ENCODE measurements around the gene INO80. TPM values are rescaled to one million over a fixed set of nuclear protein-coding genes. Genes with fewer than 3 reads are reported as not detected.
A peak's percentile ranks its signal among the peaks of the same experiment; 100 is the strongest.
"Not testable (repeated sequence)": the region's sequence is repeated elsewhere in the genome, so short reads cannot be mapped to it uniquely, and the experiment has no call there.

Gene INO80
- 39.2 and 39.6 TPM in 2 replicates for total RNA-seq

GRCh38 chr15:41116116-41116961 is at the start of gene INO80:
Gene INO80 (minus strand): TSS chr15:41116280. CDS start chr15:41096310, 19,970 bp downstream.
- H3K4me3 Mint-ChIP-seq = peak within 1 kb of the TSS; percentile 92
- peak; percentile 95 for DNase-seq (ENCODE audit: low spot score)
- peaks cover 5% of the 10 kb centered on the region for H3K36me3 Mint-ChIP-seq (ENCODE audit: low read depth)
- peaks cover 20% of the 10 kb centered on the region for H3K4me1 Mint-ChIP-seq (ENCODE audit: low read depth)
- intact Hi-C loops (cut with micrococcal nuclease) = loop anchor here (1.0 to 10.0 kb wide), 9 partner anchors 34 to 552 kb away; partner anchors contain the start of genes CCDC32, CHP1, DNAJC17 and ITPKA
- peak within 1 kb of the TSS; percentile 99 for H3K27ac Mint-ChIP-seq
- peaks cover 6% of the 10 kb centered on the region for H3K27me3 Mint-ChIP-seq (ENCODE audit: insufficient read depth)
- H3K9me3 Mint-ChIP-seq = no peaks in the 10 kb centered on the region

GRCh38 chr15:41161736-41162135 is 45.7 kb upstream of the INO80 start:
- Mint-ChIP-seq H3K4me3 (no peak overlapping the region), H3K27me3 (ENCODE audit: insufficient read depth) (peaks cover 4% of the 10 kb centered on the region), H3K36me3 (ENCODE audit: low read depth) (no peaks in the 10 kb centered on the region), H3K27ac (no peak overlapping the region), H3K4me1 (ENCODE audit: low read depth) (peaks cover 15% of the 10 kb centered on the region), H3K9me3 (no peaks in the 10 kb centered on the region)
- DNase-seq (ENCODE audit: low spot score) = no peak
- intact Hi-C loops (cut with micrococcal nuclease) = no loop called here

GRCh38 chr15:41161336-41161735 is 45.3 kb upstream of the INO80 start:
- Mint-ChIP-seq H3K27ac (no peak overlapping the region), H3K36me3 (ENCODE audit: low read depth) (no peaks in the 10 kb centered on the region), H3K9me3 (no peaks in the 10 kb centered on the region), H3K4me3 (no peak overlapping the region), H3K4me1 (ENCODE audit: low read depth) (peaks cover 15% of the 10 kb centered on the region), H3K27me3 (ENCODE audit: insufficient read depth) (peaks cover 5% of the 10 kb centered on the region)
- no peak for DNase-seq (ENCODE audit: low spot score)
- intact Hi-C loops (cut with micrococcal nuclease) = no loop called here

GRCh38 chr15:41160639-41161315 is 44.7 kb upstream of the INO80 start:
- Mint-ChIP-seq H3K9me3 (no peaks in the 10 kb centered on the region), H3K36me3 (ENCODE audit: low read depth) (no peaks in the 10 kb centered on the region), H3K27ac (no peak overlapping the region), H3K4me1 (ENCODE audit: low read depth) (peaks cover 15% of the 10 kb centered on the region), H3K4me3 (no peak overlapping the region), H3K27me3 (ENCODE audit: insufficient read depth) (peaks cover 8% of the 10 kb centered on the region)
- intact Hi-C loops (cut with micrococcal nuclease) = no loop called here
- DNase-seq (ENCODE audit: low spot score) = no peak

- H3K4me3 Mint-ChIP-seq = no peak overlapping the region
- DNase-seq (ENCODE audit: low spot score) = no peak
- no peaks in the 10 kb centered on the region for H3K9me3 Mint-ChIP-seq
- peaks cover 19% of the 10 kb centered on the region for H3K4me1 Mint-ChIP-seq (ENCODE audit: low read depth)
- peaks cover 12% of the 10 kb centered on the region for H3K27me3 Mint-ChIP-seq (ENCODE audit: insufficient read depth)
- peaks cover 2% of the 10 kb centered on the region for H3K36me3 Mint-ChIP-seq (ENCODE audit: low read depth)
- H3K27ac Mint-ChIP-seq = peak overlapping the region; percentile 65
- intact Hi-C loops (cut with micrococcal nuclease) = no loop called here
Measured at GRCh38 chr15:41154412-41154811, 38.3 kb upstream of the INO80 start.

- no peak overlapping the region for H3K4me3 Mint-ChIP-seq
- H3K27me3 Mint-ChIP-seq (ENCODE audit: insufficient read depth) = peaks cover 12% of the 10 kb centered on the region
- DNase-seq (ENCODE audit: low spot score) = no peak
- H3K9me3 Mint-ChIP-seq = no peaks in the 10 kb centered on the region
- H3K36me3 Mint-ChIP-seq (ENCODE audit: low read depth) = peaks cover 2% of the 10 kb centered on the region
- peaks cover 21% of the 10 kb centered on the region for H3K4me1 Mint-ChIP-seq (ENCODE audit: low read depth)
- intact Hi-C loops (cut with micrococcal nuclease) = no loop called here
- no peak overlapping the region for H3K27ac Mint-ChIP-seq
Measured at GRCh38 chr15:41153733-41154132, 37.7 kb upstream of the INO80 start.

GRCh38 chr15:41151451-41152005 is 35.4 kb upstream of the INO80 start:
- Mint-ChIP-seq H3K9me3 (no peaks in the 10 kb centered on the region), H3K4me1 (ENCODE audit: low read depth) (peaks cover 21% of the 10 kb centered on the region), H3K4me3 (no peak overlapping the region), H3K27me3 (ENCODE audit: insufficient read depth) (peaks cover 12% of the 10 kb centered on the region), H3K27ac (peak overlapping the region; percentile 23), H3K36me3 (ENCODE audit: low read depth) (peaks cover 2% of the 10 kb centered on the region)
- DNase-seq (ENCODE audit: low spot score) = no peak
- intact Hi-C loops (cut with micrococcal nuclease) = loop anchor here (2.0 kb wide), 1 partner anchor 79 kb away; the partner anchor contains the start of genes CHP1 and EXD1

GRCh38 chr15:41150279-41150678 is 34.2 kb upstream of the INO80 start:
- peaks cover 2% of the 10 kb centered on the region for H3K36me3 Mint-ChIP-seq (ENCODE audit: low read depth)
- intact Hi-C loops (cut with micrococcal nuclease) = loop anchor here (1.0 to 2.0 kb wide), 2 partner anchors 34 to 81 kb away; partner anchors contain the start of genes CHP1, EXD1 and INO80

GRCh38 chr15:41148065-41148464 is 32.0 kb upstream of the INO80 start:
- intact Hi-C loops (cut with micrococcal nuclease) = no loop called here
- no peak for DNase-seq (ENCODE audit: low spot score)
- Mint-ChIP-seq H3K27me3 (ENCODE audit: insufficient read depth) (no peaks in the 10 kb centered on the region), H3K27ac (no peak overlapping the region), H3K4me1 (ENCODE audit: low read depth) (peaks cover 21% of the 10 kb centered on the region), H3K36me3 (ENCODE audit: low read depth) (peaks cover 2% of the 10 kb centered on the region), H3K4me3 (no peak overlapping the region), H3K9me3 (no peaks in the 10 kb centered on the region)

More at GRCh38 chr15:41150279-41150678, 34.2 kb upstream of the INO80 start:
- Mint-ChIP-seq H3K9me3 (no peaks in the 10 kb centered on the region), H3K27me3 (ENCODE audit: insufficient read depth) (peaks cover 7% of the 10 kb centered on the region), H3K27ac (no peak overlapping the region), H3K4me1 (ENCODE audit: low read depth) (peaks cover 21% of the 10 kb centered on the region), H3K4me3 (peak overlapping the region; percentile 10)
- DNase-seq (ENCODE audit: low spot score) = no peak

- DNase-seq (ENCODE audit: low spot score) = no peak
- no peak overlapping the region for H3K4me3 Mint-ChIP-seq
- peaks cover 2% of the 10 kb centered on the region for H3K36me3 Mint-ChIP-seq (ENCODE audit: low read depth)
- intact Hi-C loops (cut with micrococcal nuclease) = no loop called here
- H3K27me3 Mint-ChIP-seq (ENCODE audit: insufficient read depth) = no peaks in the 10 kb centered on the region
- no peaks in the 10 kb centered on the region for H3K4me1 Mint-ChIP-seq (ENCODE audit: low read depth)
- H3K9me3 Mint-ChIP-seq = no peaks in the 10 kb centered on the region
- H3K27ac Mint-ChIP-seq = no peak overlapping the region
Measured at GRCh38 chr15:41139619-41140018, 23.5 kb upstream of the INO80 start.

GRCh38 chr15:41139112-41139511 is 23.0 kb upstream of the INO80 start:
- H3K36me3 Mint-ChIP-seq (ENCODE audit: low read depth); intact Hi-C loops (cut with micrococcal nuclease): not testable (repeated sequence)

GRCh38 chr15:41135580-41135979 is 19.5 kb upstream of the INO80 start:
- H3K27ac Mint-ChIP-seq; DNase-seq (ENCODE audit: low spot score); H3K4me1 Mint-ChIP-seq (ENCODE audit: low read depth); intact Hi-C loops (cut with micrococcal nuclease); H3K4me3 Mint-ChIP-seq; H3K9me3 Mint-ChIP-seq; H3K36me3 Mint-ChIP-seq (ENCODE audit: low read depth): not testable (repeated sequence)
- peaks cover 14% of the 10 kb centered on the region for H3K27me3 Mint-ChIP-seq (ENCODE audit: insufficient read depth)

More at GRCh38 chr15:41139112-41139511, 23.0 kb upstream of the INO80 start:
- not testable (repeated sequence) for H3K4me3 Mint-ChIP-seq; H3K27me3 Mint-ChIP-seq (ENCODE audit: insufficient read depth); DNase-seq (ENCODE audit: low spot score); H3K4me1 Mint-ChIP-seq (ENCODE audit: low read depth); H3K27ac Mint-ChIP-seq; H3K9me3 Mint-ChIP-seq

GRCh38 chr15:41133454-41133853 is 17.4 kb upstream of the INO80 start:
- H3K4me3 Mint-ChIP-seq = no peak overlapping the region
- H3K9me3 Mint-ChIP-seq = no peaks in the 10 kb centered on the region

More at GRCh38 chr15:41133454-41133853, 17.4 kb upstream of the INO80 start:
- H3K27me3 Mint-ChIP-seq (ENCODE audit: insufficient read depth) = peaks cover 14% of the 10 kb centered on the region
- DNase-seq (ENCODE audit: low spot score) = no peak
- no peaks in the 10 kb centered on the region for H3K4me1 Mint-ChIP-seq (ENCODE audit: low read depth)
- intact Hi-C loops (cut with micrococcal nuclease) = no loop called here
- H3K27ac Mint-ChIP-seq = no peak overlapping the region
- no peaks in the 10 kb centered on the region for H3K36me3 Mint-ChIP-seq (ENCODE audit: low read depth)

Data from activated T-helper 1 cell treated with anti-CD3 and anti-CD28 coated beads, Interleukin-12 subunit alpha, Interleukin-12 subunit beta, Interleukin-2, Interleukin-4 antibody, amounts not matched to agents 30 ng/mL and 10 ng/mL and 1 ng/mL, durations not matched to agents 14 hours and 24 hours and 36 hours (primary cell).